HepG2 (cell line): ENCODE data around the gene AUP1. TPM values are rescaled to one million over a fixed set of nuclear protein-coding genes. Genes with fewer than 3 reads are reported as not detected.

Experiments
- CREB3 ChIP-seq: sonication (generic); formaldehyde crosslinking; IDR thresholded peaks from 2 replicates; pipeline ENCODE4 v1.5.0; 2020; ENCODE audit warnings: missing genetic modification reagents
- HCFC1 ChIP-seq: fragments of 150-350 bp; IDR thresholded peaks from 2 replicates; pipeline ENCODE4 v1.6.1; 2014; ENCODE audit warnings: low read depth, low read length
- KDM4B ChIP-seq: sonication (generic); formaldehyde crosslinking; IDR thresholded peaks from 2 replicates; pipeline ENCODE4 v1.4.0; 2020; ENCODE audit warnings: missing genetic modification reagents
- KDM5B ChIP-seq: sonication (generic); formaldehyde crosslinking; IDR thresholded peaks from 2 replicates; pipeline ENCODE4 v1.4.0; 2020; ENCODE audit warnings: missing genetic modification reagents, mild to moderate bottlenecking, borderline replicate concordance
- KLF13 ChIP-seq: sonication (generic); formaldehyde crosslinking; IDR thresholded peaks from 2 replicates; pipeline ENCODE4 v1.4.0; 2020; ENCODE audit warnings: mild to moderate bottlenecking, missing genetic modification reagents
- KMT2B ChIP-seq: IDR thresholded peaks from 2 replicates; pipeline ENCODE4 v1.6.1; 2016; ENCODE audit warnings: missing genetic modification reagents, missing compliant biosample characterization
- MED8 ChIP-seq: sonication (generic); formaldehyde crosslinking; IDR thresholded peaks from 2 replicates; pipeline ENCODE4 v1.8.1; 2023; ENCODE audit warnings: mild to moderate bottlenecking, missing genetic modification reagents; ENCODE audit not compliant: insufficient replicate concordance
- MIER2 ChIP-seq: IDR thresholded peaks from 2 replicates; pipeline ENCODE4 v1.6.1; 2016; ENCODE audit warnings: missing biosample characterization, missing genetic modification reagents
- SP2 ChIP-seq: sonication (generic); formaldehyde crosslinking; IDR thresholded peaks from 2 replicates; pipeline ENCODE4 v1.5.1; 2020; ENCODE audit warnings: mild to moderate bottlenecking, missing genetic modification reagents
- ZNF205 ChIP-seq: IDR thresholded peaks from 2 replicates; pipeline ENCODE4 v1.6.1; 2018; ENCODE audit warnings: missing biosample characterization, missing genetic modification reagents
- ZNF318 ChIP-seq: sonication (generic); formaldehyde crosslinking; IDR thresholded peaks from 2 replicates; pipeline ENCODE4 v1.4.0; 2020; ENCODE audit warnings: mild to moderate bottlenecking, missing genetic modification reagents
- ZNF646 ChIP-seq: sonication (generic); formaldehyde crosslinking; IDR thresholded peaks from 2 replicates; pipeline ENCODE4 v1.9.0; 2021; ENCODE audit warnings: mild to moderate bottlenecking, missing genetic modification reagents
- ZNF850 ChIP-seq: sonication (generic); formaldehyde crosslinking; conservative IDR thresholded peaks from 2 replicates; pipeline ENCODE4 v1.9.0; 2021; ENCODE audit warnings: mild to moderate bottlenecking, missing genetic modification reagents
- polyA plus RNA-seq, 8 experiments: library from polyadenylated mRNA; depleted of rRNA in 3 of 8; stranded (reverse) in 7 of 8; unstranded in 1 of 8; fragments of >200 nt; fragmentation: Illumina TruSeq in 4 of 8; extraction: Trizol in 4 of 8; gene quantifications; 2 replicates each; pipeline versions ENCODE4 v1.2.1 to v1.2.3, GENCODE V29; 2011 to 2016; ENCODE audit warnings: low read depth in 4 of 8, missing spikeins in 1 of 8, mixed read lengths in 1 of 8; ENCODE audit not compliant: insufficient read depth in 1 of 8
- total RNA-seq, 5 experiments: library from RNA; depleted of rRNA; stranded (reverse); fragments of >200 nt; fragmentation: Illumina TruSeq; extraction: Trizol; gene quantifications; 2 replicates each; pipeline ENCODE4 v1.2.3, GENCODE V29; 2016; ENCODE audit warnings: low read depth in 1 of 5

AUP1 gene
- total and polyA plus RNA-seq, 2 of the 13 experiments (the other 11 are each of a cell fraction or from before 2014, with no cell fraction given): 174 to 267 TPM

GRCh38 chr2:74507145-74507925, 22.2 kb downstream of the AUP1 start, which contains the start of gene PCGF1 (continued):
- peak; percentile 71; the same call in 1 of the 2 replicates for TF ChIP-seq ZNF205 (CRISPR knock-in tag)
- TF ChIP-seq KMT2B (CRISPR knock-in tag): peak; percentile 72
- peak; percentile 87; the same call in 1 of the 2 replicates for TF ChIP-seq ZNF318 (CRISPR knock-in tag)
- TF ChIP-seq CREB3: 0 out of 2 replicates have a peak, but pooled peaks have one; percentile 28
- peak; percentile 94 for TF ChIP-seq SP2 (CRISPR knock-in tag)
- peak; percentile 13; the same call in 1 of the 2 replicates for TF ChIP-seq MIER2 (CRISPR knock-in tag)
- 0 out of 2 replicates have a peak, but pooled peaks have one; percentile 33 for TF ChIP-seq ZNF850 (CRISPR knock-in tag)
- TF ChIP-seq KDM4B: peak; percentile 94
- TF ChIP-seq KDM5B: peak; percentile 77; the same call in 1 of the 2 replicates
- peak; percentile 90 for TF ChIP-seq ZNF646
- peak; percentile 26; the same call in 1 of the 2 replicates for TF ChIP-seq HCFC1
- TF ChIP-seq MED8 (CRISPR knock-in tag): no peak
- TF ChIP-seq KLF13: no peak
